Measurements from ENCODE around the gene E4F1.
"Not testable (repeated sequence)": the region's sequence is repeated elsewhere in the genome, so short reads cannot be mapped to it uniquely, and the experiment has no call there.

The E4F1 gene

DNA sequence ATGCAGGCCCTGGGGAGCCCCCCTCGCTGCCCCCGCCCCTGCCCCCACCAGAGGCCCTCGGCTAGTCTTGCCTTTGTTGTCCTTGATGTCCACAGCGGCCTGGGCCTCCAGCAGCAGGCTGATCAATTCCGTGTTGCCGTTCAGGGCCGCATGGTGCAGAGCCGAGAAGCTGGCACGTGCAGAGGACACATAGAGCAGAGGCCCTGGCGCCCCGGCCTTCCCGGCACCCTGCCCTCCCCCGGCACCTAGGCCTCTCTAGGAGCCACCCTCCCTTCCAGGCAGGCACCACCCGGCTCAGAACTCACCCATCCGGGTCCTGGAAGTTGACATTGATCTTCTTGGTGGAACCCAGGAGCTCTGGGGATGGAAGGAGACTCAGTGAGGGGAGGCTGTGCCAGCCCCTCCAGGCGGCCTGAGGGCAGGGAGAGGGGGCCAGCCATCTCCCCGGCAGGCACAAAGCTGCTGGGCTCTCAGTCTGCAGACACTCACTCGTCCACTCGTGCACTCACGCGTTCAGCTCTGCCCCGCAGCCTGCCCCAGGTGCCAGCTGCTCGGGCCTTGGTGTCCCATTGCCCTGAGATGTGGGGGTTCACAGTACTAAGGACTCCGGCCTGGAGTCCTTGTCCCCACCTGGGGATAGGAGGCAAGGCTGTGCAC is 33.3 kb upstream of the E4F1 start:
- no peak for DNase-seq (ENCODE audit: low spot score)

DNA sequence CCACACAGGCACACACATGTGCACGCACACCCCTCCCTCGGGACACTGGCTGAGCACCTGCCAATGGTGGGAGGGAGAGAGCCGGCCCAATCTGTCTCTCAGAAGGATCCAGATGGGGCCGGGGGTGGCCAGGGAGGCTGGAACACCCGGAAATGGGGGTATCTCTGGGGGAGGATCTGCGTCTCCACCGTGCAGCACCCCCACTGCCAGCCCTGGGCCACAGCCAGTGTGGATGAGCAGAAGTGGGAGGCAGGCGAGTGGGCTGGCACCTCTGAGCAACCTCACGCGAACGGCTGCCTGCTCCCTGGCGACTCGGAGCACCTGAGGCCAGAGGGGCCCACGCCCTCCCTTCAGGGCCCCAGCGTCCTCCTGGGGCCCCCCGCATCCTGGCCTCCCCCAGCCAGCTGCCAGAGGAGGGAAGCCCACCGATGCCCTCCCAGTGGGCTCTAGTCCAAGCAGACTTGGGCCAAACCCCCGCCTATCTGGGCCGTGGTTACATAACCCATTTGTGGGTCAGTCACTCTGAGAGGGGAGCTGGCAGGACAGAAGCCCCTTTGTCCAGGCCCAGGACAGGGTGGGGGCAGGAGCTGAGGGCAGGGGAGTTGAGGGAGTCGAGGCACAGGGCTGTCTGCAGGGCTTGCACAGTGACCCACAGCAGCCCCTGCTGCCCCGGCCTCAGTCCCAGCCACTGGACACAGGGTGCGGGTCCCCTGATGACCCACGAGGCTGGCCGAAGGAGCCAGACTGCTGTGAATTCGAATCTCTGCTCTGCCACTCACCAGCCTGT is 32.5 kb upstream of the E4F1 start:
- DNase-seq (ENCODE audit: low spot score) = no peak

DNA sequence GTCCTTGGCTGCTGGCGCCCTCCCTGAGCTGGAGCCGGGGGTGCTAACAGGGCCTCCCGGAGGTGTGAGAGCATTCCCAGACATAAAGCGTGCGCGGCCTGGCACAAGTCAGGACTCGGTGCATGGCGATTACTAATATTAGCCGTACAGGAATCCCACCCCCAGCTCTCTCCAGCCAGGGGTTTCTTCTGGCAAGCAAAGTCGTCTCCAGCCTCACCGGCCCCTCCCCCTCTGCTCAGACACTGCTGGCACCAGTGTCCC is 32.0 kb upstream of the E4F1 start:
- no peak for DNase-seq (ENCODE audit: low spot score)

DNA sequence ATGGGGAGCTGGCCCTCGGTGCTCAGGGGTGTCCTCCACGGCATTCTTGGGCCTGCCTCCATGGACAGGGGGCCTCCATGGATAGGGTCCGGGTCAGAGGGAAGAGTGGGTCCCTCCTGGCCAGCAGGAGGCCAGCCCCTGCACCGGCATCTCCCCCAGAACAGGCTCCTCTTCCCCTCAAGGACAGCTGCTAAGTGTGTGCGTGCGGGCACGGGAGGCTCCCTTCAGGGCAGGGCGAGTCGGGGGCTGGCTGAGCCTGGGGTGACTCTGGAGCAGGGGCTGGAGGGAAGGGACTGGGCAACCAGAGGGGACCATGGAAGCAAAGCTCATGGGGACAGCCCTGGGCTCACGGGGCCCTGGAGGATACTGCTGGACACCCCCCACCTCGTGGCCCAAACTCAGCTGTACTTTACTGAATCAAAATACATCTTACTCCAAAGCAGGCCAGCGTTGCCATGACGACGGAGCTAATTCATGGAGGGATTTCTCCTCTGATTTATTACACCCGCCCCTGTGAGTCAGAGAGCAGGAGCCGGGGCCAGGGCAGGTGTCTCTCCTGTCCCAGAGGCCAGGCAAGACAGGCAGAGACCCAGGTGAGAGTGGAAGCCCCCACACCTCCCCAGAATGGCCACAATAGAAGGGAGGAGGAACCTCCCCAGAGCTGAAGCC is 29.1 kb upstream of the E4F1 start:
- DNase-seq (ENCODE audit: low spot score) = no peak

DNA sequence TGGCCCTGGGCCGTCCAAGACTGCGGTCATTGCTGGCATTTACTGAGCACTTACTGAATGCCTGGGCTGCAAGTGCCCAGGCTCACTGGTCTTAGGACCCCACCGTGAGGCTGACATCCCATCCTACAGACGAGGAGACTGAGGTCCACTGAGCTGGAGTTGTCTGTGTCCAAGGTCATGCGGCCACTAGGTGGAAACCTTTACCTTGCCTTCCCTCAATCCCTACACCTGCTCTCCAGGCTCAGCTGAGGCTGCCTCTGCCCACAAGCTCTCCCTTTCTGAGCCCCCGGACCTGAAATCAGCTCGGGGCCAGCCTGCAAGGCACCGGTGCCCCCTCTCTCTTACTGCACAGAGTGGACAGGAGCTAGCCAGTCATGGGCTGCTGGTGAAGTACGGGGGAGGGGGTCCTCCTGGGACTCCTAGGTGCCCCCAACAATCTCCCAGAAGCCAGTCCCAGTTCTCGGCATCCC is 28.5 kb upstream of the E4F1 start:
- peak; percentile 39 for DNase-seq (ENCODE audit: low spot score)

DNA sequence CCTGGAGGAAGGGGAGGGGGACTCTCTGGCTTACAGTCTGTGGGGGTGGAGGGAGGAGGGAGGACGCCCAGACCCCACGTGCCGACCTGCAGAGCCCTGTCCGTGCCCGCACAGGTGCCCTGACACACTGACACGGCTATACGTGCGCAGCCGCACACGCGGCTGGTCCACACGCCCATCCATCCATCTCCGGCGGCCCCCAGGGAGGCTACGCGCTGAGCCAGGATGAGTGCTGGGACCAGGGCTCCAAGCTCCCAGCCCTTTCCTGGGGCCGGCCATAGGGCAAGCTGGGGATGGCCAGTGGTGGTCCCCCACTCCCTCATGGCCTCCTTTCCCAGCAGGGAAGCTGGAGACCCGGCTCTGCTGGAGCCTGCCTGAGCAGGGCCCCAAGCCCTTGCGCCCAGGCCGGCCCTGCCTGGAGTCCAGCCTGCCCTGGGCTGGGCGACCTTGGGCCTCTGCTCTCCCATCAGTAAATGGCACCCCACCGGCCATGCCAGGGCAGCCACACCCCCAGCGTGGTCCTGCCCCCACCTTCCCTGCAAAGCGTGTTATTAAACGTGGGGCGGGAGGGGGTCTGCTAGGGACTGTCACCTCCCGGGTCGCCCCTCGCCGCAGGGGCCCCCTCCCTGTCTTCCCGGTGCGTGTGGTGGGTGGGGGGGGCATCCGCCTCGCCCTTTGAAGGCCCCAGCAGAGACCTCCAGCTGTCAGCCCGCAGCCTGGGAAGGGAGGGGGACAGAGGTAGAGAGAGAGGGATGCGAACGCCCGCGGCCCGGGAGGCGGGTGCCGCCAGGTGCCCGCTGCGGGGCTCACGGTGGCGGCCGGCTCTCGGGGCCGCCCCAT is 27.8 kb upstream of the E4F1 start:
- DNase-seq (ENCODE audit: low spot score) = no peak

DNA sequence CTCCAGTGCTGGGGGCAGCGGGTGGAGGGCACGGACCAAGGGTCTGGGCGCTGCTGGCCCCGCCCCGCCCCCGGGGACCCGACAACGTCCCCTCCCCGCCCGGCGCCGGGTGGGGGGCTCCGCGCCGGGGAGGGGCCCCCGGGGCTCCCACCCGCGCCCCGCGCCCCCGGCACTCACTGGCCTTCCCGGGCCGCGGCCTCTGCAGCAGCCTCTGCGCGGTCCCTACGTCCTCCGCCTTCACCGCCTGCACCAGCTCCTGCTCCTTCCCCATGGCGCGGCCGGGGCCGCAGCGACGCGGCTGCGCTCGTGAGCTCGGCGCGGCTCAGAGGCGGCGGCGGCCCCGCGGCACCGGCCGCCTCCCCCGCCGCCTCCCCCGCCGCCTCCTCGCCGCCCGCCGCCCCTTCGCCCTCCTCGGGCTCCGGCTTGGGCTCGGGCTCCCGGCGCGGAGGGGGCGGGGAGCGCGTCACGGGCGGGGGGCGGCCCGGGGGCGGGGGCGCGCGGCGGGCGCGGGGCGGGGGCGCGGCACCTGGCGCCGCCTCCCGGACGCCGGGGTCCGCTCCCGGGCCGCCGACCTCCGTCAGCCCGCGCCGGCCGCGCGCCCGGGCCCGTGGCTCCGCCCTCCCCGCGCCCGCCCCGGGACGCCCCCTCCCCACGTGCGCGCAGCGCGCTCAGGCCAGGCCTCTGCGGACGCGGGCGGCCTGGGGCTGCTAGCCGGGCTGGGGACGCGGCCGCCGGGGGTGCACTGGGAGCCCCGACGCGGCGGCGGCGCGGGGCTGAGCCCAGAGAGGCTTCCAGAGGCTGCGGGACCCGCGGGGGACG is 27.0 kb upstream of the E4F1 start, which contains the start of gene CASKIN1:
Gene CASKIN1 (minus strand): TSS at position 444 of the 819 bp plus-strand sequence. CDS start 173 bp downstream, at position 271.
- peak; percentile 60 for DNase-seq (ENCODE audit: low spot score)

DNA sequence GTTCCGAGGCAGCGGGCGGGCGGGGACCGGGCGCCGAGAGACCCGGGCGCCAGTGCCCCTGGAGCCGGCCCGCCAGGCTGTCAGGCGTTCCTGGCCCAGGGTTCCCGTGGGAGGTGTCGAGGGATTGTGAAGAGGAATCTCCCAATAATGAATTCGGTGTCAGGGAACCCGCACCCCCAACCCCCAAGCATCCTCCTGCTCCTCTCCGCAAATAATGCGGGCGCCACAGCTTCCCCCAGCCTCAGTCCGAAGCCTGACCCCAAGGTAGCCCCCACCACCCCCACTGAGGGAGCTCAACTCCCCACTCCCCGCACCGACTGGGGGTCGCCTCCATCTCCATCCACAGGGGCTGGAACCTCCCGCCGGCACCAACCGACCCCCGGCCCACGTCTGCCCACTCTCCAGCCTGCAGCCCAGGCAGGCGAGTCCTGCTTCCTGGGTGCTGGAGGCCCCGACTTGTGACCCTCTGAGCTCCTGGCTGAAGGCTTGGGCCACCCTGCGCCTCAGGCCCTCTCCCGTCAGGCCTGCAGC is 26.3 kb upstream of the E4F1 start:
- DNase-seq (ENCODE audit: low spot score) = no peak

DNA sequence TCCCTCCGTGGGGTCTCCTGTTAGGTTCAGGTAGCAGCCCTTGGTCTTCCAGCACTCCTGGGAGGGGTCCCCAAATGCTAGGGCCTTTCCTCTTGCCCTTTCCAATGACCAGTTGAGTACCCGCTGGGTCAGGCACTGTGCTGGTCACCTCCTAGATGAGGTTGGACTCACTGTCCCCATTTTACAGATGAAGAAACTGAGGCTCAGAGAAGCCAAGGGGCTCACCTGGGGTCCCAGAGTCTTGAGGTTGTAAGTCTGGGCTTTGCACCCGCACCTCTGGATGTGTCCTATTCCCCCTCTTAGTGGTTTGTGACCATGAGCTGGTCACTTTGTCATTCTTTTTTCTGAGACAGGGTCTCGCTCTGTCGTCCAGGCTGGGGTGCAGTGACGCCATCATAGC is 25.6 kb upstream of the E4F1 start:
- no peak for DNase-seq (ENCODE audit: low spot score)

DNA sequence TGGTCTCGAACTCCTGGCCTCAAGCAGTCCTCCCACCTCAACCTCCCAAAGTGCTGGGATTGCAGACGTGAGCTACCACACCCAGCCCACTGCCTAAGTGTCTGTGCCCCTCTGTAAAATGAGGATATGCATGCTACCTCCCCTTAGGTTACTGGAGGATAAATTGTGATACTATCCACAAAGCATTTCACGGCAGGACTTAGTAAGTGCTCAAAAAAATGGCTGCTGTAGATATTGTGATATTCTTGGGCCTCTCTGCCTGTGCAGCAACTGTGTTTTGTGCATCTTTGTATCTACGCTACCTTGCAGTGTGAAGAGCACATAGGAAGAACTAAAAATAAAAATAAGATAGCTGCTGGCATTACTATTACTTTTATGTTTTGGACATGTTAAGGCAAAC is 25.1 kb upstream of the E4F1 start:
- DNase-seq (ENCODE audit: low spot score) = no peak

DNA sequence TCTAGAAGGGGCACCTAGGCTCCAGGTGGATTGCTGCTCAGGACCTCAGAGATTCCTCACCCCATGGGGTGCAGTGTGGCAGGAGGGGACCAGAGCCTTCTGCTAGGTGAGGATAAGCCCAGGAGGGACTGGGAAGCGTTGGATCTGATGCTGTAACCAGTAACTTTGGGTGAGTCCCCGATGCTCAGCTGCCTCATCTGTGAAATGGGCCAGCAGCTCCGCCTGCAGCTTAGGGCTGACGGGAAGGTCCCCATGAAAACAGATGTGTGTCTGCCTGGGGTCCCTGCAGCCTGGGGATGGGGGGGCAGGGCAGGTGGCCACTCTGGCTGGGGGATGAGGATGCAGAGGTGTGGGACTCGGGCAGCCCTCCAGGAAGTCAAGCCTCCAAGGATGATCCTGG is 24.3 kb upstream of the E4F1 start:
- DNase-seq (ENCODE audit: low spot score) = no peak

DNA sequence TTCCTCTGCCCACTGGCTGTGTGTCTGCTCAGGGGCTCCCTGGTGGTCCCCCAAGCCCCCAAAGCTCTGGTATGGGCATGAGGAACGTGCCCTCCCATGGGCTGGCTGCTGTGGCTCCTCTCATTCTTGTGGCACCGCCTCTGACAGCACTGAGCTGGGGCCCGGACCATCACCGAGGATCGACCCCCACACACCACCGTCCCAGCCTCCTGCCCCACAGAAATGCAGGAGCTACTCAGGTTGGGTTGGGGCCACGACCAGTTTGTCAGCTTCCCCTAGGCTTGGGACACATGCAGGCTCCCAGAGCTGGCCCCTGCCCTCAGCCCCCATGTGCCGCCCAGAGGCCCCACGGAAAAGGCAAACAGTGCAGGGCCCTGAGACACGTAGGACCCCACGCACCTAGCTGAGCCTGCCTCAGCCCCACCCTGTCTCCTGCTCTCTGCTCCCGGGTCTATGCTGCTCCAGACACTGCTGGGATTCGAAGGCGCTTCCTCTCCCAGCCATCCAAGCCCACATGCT is 23.7 kb upstream of the E4F1 start:
- DNase-seq (ENCODE audit: low spot score) = no peak

DNA sequence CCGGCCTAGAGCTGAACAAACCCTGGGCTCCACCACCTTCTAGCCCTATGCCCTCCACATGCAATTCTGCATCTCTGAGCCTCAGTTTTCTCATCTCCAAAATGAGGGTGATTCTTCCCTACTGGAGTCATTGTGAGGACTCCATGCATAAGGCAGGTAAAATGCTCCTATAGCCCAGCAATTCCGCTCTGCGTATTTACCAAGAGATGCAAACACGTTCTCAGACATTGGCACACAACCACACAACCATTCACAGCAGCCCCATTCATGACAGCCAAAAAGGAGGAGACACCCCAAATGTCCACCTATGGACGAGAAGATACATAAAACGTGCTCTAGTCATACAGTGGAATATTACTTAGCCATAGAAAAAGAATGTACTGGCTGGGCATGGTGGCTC is 23.1 kb upstream of the E4F1 start:
- no peak for DNase-seq (ENCODE audit: low spot score)

DNA sequence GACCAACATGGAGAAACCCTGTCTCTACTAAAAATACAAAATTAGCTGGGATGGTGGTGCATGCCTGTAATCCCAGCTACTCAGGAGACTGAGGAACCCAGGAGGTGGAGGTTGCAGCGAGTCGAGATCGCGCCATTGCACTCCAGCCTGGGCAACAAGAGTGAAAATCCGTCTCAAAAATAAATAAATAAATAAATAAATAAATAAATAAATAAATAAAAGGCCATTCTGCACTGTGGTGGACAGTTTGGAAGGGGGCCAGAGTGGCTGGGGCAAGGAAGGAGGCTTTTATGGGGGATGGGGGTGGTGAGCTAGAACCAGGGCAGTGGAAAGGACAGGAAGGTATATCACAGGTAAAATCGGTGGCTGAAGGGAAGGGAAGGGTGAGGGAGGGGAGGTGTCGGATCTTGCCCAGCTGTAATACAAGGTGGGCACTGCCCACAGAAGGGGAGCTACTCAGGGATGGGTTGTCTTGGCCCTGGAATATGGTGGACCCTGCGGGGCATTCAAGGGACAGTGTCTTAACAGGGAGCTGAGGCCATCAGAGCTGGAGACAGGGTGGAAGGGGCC is 20.2 kb upstream of the E4F1 start:
- DNase-seq (ENCODE audit: low spot score) = not testable (repeated sequence)

DNA sequence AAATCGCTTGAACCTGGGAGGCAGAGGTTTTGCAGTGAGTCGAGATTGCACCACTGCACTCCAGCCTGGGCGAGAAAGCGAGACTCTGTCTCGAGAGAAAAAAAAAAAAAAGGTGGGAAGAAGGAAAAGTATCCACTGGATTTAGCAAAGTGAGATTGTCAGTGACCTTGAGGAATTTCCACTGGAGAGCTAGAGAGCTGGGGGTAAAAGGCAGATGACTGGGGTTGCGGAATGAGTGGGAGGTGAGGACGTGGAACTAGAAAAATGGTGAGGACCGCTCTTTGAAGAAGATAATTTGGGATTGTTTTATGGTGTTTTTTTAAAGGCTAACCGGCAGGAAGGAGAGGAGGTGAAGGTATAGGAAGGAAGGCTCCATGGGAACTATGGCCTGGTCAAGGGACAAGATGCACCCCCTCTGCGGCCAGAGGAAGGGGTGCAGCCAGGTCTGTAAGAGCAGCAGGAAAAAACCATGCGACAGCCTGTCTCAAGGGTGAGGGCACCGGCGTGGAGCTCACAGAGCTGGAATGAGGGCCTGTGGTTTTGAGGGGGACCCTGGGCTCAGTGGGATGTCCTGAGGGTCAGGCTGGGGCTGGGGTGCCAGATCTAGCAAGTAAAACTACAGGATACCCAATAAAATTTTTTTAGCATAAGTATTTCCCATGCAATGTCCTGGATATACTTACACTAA is 18.8 kb upstream of the E4F1 start:
- DNase-seq (ENCODE audit: low spot score) = no peak

DNA sequence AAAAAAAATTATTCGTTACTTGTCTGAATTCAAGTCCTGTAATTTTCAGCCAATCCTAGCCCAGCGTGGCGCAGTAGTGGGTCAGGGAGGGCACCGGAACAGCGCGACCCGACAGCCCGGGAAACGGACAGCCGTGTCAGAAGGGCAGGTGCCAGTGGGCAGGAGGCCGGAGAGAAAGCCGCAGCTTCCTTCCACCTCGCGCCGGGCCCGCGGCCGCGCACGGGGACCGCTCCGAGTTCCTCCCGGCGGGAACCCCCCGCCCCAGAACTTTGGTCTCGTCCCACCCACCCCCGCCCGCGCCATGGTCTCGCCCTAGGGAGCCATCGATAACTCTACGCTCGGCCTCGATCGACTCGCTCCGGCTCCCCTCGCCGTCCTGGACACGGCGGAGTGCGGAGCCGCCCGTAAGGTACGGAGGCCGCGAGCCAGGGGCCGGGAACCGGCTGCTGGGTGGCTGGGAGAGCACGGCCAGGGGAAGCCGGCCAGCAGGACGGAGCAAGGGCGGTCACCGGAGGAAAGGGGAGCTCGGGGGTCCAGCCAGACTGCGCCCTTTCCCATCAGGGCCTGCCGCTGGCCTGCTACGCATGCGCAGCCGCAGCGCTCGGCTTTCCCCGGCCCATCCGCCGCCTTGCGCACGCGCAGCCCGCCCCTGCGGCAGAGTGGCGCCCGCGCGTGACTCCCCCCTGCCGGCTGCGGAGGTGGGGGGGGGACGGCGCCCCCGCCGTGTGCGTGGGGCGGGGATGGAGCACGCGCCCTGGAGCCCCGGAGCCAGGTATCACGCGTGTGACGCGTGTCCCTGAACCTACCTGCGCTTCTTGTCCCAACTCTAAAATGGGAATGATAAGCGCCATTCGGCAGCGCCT is 18.1 kb upstream of the E4F1 start, which contains the start of gene MLST8:
Gene MLST8 (plus strand): TSS at position 351 of the 863 bp plus-strand sequence. CDS start 632 bp downstream, outside the sequence.
- peak; percentile 100 for DNase-seq (ENCODE audit: low spot score)

DNA sequence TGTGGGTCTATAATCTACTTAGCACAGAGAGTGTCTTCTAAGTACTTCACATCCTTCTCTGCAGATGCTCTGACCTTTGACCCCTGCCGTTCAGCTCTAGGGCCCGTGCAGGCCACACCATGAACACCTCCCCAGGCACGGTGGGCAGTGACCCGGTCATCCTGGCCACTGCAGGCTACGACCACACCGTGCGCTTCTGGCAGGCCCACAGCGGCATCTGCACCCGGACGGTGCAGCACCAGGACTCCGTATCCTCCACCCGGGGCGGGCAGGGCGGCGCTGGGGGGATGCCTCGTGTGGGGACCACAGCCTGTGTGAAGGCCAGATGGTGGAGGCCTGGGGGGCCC is 17.5 kb upstream of the E4F1 start:
- no peak for DNase-seq (ENCODE audit: low spot score)

DNA sequence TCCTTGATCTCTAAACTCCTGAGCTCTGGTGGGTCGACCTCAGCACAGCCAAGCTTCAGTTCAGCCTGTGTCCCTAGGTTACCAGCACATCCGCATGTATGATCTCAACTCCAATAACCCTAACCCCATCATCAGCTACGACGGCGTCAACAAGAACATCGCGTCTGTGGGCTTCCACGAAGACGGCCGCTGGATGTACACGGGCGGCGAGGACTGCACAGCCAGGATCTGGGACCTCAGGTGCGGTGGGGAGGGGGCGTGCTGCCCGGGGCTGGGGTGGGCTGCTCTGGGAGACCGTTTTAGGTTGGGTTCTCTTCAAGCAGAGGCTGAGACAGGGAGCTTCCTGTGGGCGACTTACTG is 17.0 kb upstream of the E4F1 start:
- DNase-seq (ENCODE audit: low spot score) = no peak

DNA sequence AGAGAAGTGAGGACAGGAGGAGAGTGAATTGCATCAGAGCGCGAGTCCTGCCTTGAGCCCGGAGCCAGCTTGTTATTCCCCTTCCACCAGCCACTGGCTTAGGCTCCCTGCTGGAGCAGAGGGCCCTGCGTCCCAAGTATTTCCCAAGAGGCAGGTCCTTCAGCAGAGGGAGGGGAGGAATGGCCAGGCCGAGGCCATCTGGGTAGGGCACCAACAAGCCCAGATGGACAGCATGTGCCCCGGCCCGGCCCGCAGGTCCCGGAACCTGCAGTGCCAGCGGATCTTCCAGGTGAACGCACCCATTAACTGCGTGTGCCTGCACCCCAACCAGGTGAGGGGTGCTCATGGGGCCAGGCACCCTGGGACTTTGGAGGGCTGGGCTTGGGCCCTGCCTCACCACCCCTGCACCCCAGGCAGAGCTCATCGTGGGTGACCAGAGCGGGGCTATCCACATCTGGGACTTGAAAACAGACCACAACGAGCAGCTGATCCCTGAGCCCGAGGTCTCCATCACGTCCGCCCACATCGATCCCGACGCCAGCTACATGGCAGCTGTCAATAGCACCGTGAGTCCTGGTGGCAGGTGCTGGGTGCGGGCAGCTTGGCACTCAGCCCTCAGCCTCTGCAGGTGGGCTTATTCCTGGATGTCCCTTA is 16.5 kb upstream of the E4F1 start:
- no peak for DNase-seq (ENCODE audit: low spot score)
